ENCODE data around the gene SF3A2. TPM values are rescaled to one million over a fixed set of nuclear protein-coding genes. Genes with fewer than 3 reads are reported as not detected.
"Not testable (repeated sequence)": the region's sequence is repeated elsewhere in the genome, so short reads cannot be mapped to it uniquely, and the experiment has no call there.

The SF3A2 gene
- total RNA-seq, 1 donor from 2014 or later, result 65.8 TPM

GRCh38 chr19:2274931-2275535, 38.4 kb downstream of the SF3A2 start:
- DNase-seq (ENCODE audit: low spot score), result peak; percentile 71

GRCh38 chr19:2275588-2276428, 39.2 kb downstream of the SF3A2 start:
- DNase-seq (ENCODE audit: low spot score), result no peak

GRCh38 chr19:2276429-2276986, 39.9 kb downstream of the SF3A2 start:
- DNase-seq (ENCODE audit: low spot score), result no peak

GRCh38 chr19:2277138-2277537, 40.5 kb downstream of the SF3A2 start:
- no peak for DNase-seq (ENCODE audit: low spot score)

- no peak for DNase-seq (ENCODE audit: low spot score)
These were observed 42.0 kb downstream of the SF3A2 start for GRCh38 chr19:2278459-2279158.

GRCh38 chr19:2280633-2281264, 44.1 kb downstream of the SF3A2 start:
- DNase-seq (ENCODE audit: low spot score), result no peak

GRCh38 chr19:2281265-2282061, 44.8 kb downstream of the SF3A2 start:
- DNase-seq (ENCODE audit: low spot score), result not testable (repeated sequence)

- peak; percentile 75 for DNase-seq (ENCODE audit: low spot score)
These were observed 45.6 kb downstream of the SF3A2 start, which contains the start of gene PEAK3 for GRCh38 chr19:2282062-2282861. Gene PEAK3 (minus strand): TSS chr19:2282175. CDS start chr19:2280931, 1,244 bp downstream.

GRCh38 chr19:2282862-2283237, 46.2 kb downstream of the SF3A2 start:
- no peak for DNase-seq (ENCODE audit: low spot score)

GRCh38 chr19:2283835-2284507, 47.3 kb downstream of the SF3A2 start:
- no peak for DNase-seq (ENCODE audit: low spot score)

- DNase-seq (ENCODE audit: low spot score), result no peak
These were observed 49.9 kb downstream of the SF3A2 start for GRCh38 chr19:2286402-2287140.

- DNase-seq (ENCODE audit: low spot score), result no peak
These were observed 51.1 kb downstream of the SF3A2 start for GRCh38 chr19:2287585-2288337.

GRCh38 chr19:2288338-2288817, 51.8 kb downstream of the SF3A2 start:
- no peak for DNase-seq (ENCODE audit: low spot score)

GRCh38 chr19:2288818-2289713, 52.4 kb downstream of the SF3A2 start:
- DNase-seq (ENCODE audit: low spot score), result no peak

GRCh38 chr19:2289714-2290435, 53.3 kb downstream of the SF3A2 start:
- DNase-seq (ENCODE audit: low spot score), result no peak
